Fibroblast of lung (primary cell): ENCODE results near the gene BLID. TPM values are rescaled to one million over a fixed set of nuclear protein-coding genes. Genes with fewer than 3 reads are reported as not detected.

Experiments used
- DNase-seq, 2 donors: peaks; one replicate each; pipeline versions ENCODE4 v3.0.0 to v3.0.0-alpha.2; 2010; ENCODE audit warnings: low read depth in 2 of 2
- H2AFZ ChIP-seq: 2 replicates; pipeline ENCODE4 v1.5.1; 2012; ENCODE audit warnings: low read length, control low read depth, inconsistent platforms
- H3K27ac ChIP-seq: 2 replicates; pipeline ENCODE4 v1.5.1; 2011; ENCODE audit warnings: low read length, control low read depth; ENCODE audit not compliant: insufficient read depth
- H3K27me3 ChIP-seq: 2 replicates; pipeline ENCODE4 v1.5.1; 2011; ENCODE audit warnings: mild to moderate bottlenecking, low read length; ENCODE audit not compliant: control insufficient read depth, insufficient read depth
- H3K36me3 ChIP-seq: 2 replicates; pipeline ENCODE4 v1.5.1; 2011; ENCODE audit warnings: low read length; ENCODE audit not compliant: control insufficient read depth, insufficient read depth
- H3K4me1 ChIP-seq: 2 replicates; pipeline ENCODE4 v1.5.1; 2011; ENCODE audit warnings: low read length; ENCODE audit not compliant: control insufficient read depth, insufficient read depth; ENCODE audit errors: extremely low read depth
- H3K4me2 ChIP-seq: 2 replicates; pipeline ENCODE4 v1.5.1; 2011; ENCODE audit warnings: low read length, control low read depth; ENCODE audit not compliant: insufficient read depth; ENCODE audit errors: extremely low read depth
- H3K4me3 ChIP-seq, 4 experiments: fragments of 200-600 bp in 1 of 4; sonication (generic) in 1 of 4; replicated peaks in 1 of 4; 2 replicates each; pipeline ENCODE4 v1.5.1; 2011 to 2016; ENCODE audit warnings: low read length in 4 of 4, low read depth in 3 of 4, mild to moderate bottlenecking in 3 of 4, control low read depth in 2 of 4, inconsistent platforms in 1 of 4, mixed read lengths in 1 of 4; ENCODE audit not compliant: insufficient read depth in 1 of 4; ENCODE audit errors: control extremely low read depth in 1 of 4
- H3K79me2 ChIP-seq: 2 replicates; pipeline ENCODE4 v1.5.1; 2012; ENCODE audit warnings: mild to moderate bottlenecking, low read length, inconsistent platforms; ENCODE audit not compliant: control insufficient read depth, insufficient read depth
- H3K9ac ChIP-seq: 2 replicates; pipeline ENCODE4 v1.5.1; 2011; ENCODE audit warnings: mild to moderate bottlenecking, low read length, control low read depth; ENCODE audit not compliant: insufficient read depth
- H3K9me3 ChIP-seq: 2 replicates; pipeline ENCODE4 v1.5.1; 2012; ENCODE audit warnings: low read depth, low read length; ENCODE audit not compliant: control insufficient read depth, insufficient read depth
- H4K20me1 ChIP-seq: 2 replicates; pipeline ENCODE4 v1.5.1; 2011; ENCODE audit warnings: low read length; ENCODE audit not compliant: control insufficient read depth, insufficient read depth; ENCODE audit errors: extremely low read depth
- CTCF ChIP-seq, 2 donors: IDR thresholded peaks in 1 of 2; conservative IDR thresholded peaks in 1 of 2; 1 replicate in 1 of 2; 2 replicates in 1 of 2; pipeline ENCODE4 v1.5.1; 2011 to 2012; ENCODE audit warnings: low read length in 2 of 2, control low read depth in 1 of 2, inconsistent platforms in 1 of 2, low read depth in 1 of 2, mild to moderate bottlenecking in 1 of 2
- EZH2 ChIP-seq: IDR thresholded peaks from 2 replicates; pipeline ENCODE4 v1.5.1; 2012; ENCODE audit warnings: low read length, control low read depth, mild to moderate bottlenecking; ENCODE audit errors: missing control alignments
- polyA plus RNA-seq, 2 donors: library from polyadenylated mRNA; depleted of rRNA in 1 of 2; stranded (reverse) in 1 of 2; unstranded in 1 of 2; fragments of >200 nt; gene quantifications; 2 replicates each; pipeline ENCODE4 v1.2.1, GENCODE V29; 2011 to 2012; ENCODE audit warnings: missing spikeins in 1 of 2
- total RNA-seq: library from RNA; depleted of rRNA; stranded (reverse); fragments of >200 nt; gene quantifications from 2 replicates; pipeline ENCODE4 v1.2.1, GENCODE V29; 2014

The BLID gene
- total and polyA plus RNA-seq, 2 donors (not counting 1 experiment from before 2014, with no cell fraction given): 0.32 to 7.9 TPM

- no peaks in the 10 kb centered on the region for H4K20me1 ChIP-seq
- peak overlapping the region; percentile 57 for H3K9ac ChIP-seq
- H3K36me3 ChIP-seq: peaks cover 6% of the 10 kb centered on the region
- peak overlapping the region; percentile 66 to 92 (median 78) for H3K4me3 ChIP-seq
- peaks cover 11% of the 10 kb centered on the region for H3K4me1 ChIP-seq
- no peak for TF ChIP-seq CTCF (conservative IDR thresholded peaks at IDR 0.05 in 1 of 2, IDR thresholded peaks at IDR 0.05 in 1 of 2; ENCODE audit: low read depth in 1 of 2, low read length in 2 of 2)
- TF ChIP-seq EZH2: no peak
- H3K79me2 ChIP-seq: peaks cover 97% of the 10 kb centered on the region
- no peaks in the 10 kb centered on the region for H3K27me3 ChIP-seq
- H3K4me2 ChIP-seq: peak overlapping the region; percentile 86
- no peaks in the 10 kb centered on the region for H3K9me3 ChIP-seq
- H3K27ac ChIP-seq: peak overlapping the region; percentile 79
- H2AFZ ChIP-seq: no peak overlapping the region
- peak; percentile 72 to 84 for DNase-seq
Measured at GRCh38 chr11:122100756-122101080, 15.3 kb downstream of the BLID start.

GRCh38 chr11:122100037-122100755, 15.8 kb downstream of the BLID start:
- Histone ChIP-seq H3K4me2 (peak overlapping the region; percentile 86), H3K36me3 (peaks cover 4% of the 10 kb centered on the region), H3K9ac (peak overlapping the region; percentile 57), H3K27me3 (no peaks in the 10 kb centered on the region), H3K4me1 (peaks cover 7% of the 10 kb centered on the region), H3K27ac (peak overlapping the region; percentile 79), H2AFZ (no peak overlapping the region), H3K4me3 (peak overlapping the region; percentile 66 to 92 (median 78)), H3K9me3 (no peaks in the 10 kb centered on the region), H3K79me2 (peaks cover 97% of the 10 kb centered on the region), H4K20me1 (no peaks in the 10 kb centered on the region)
- DNase-seq: peak; percentile 76 to 80
- TF ChIP-seq EZH2 (no peak), CTCF (conservative IDR thresholded peaks at IDR 0.05 in 1 of 2, IDR thresholded peaks at IDR 0.05 in 1 of 2; ENCODE audit: low read depth in 1 of 2, low read length in 2 of 2) (no peak)

- Histone ChIP-seq H3K9me3 (no peaks in the 10 kb centered on the region), H3K4me3 (peak overlapping the region; percentile 64 to 92 (median 78)), H3K9ac (peak overlapping the region; percentile 44), H4K20me1 (no peaks in the 10 kb centered on the region), H3K36me3 (peaks cover 4% of the 10 kb centered on the region), H3K4me1 (peaks cover 7% of the 10 kb centered on the region), H3K27ac (peak overlapping the region; percentile 68), H3K79me2 (peaks cover 98% of the 10 kb centered on the region), H2AFZ (no peak overlapping the region), H3K27me3 (no peaks in the 10 kb centered on the region), H3K4me2 (peak overlapping the region; percentile 39)
- peak; percentile 65 to 74 for DNase-seq
- no peak for TF ChIP-seq EZH2
- TF ChIP-seq CTCF (conservative IDR thresholded peaks at IDR 0.05 in 1 of 2, IDR thresholded peaks at IDR 0.05 in 1 of 2; ENCODE audit: low read depth in 1 of 2, low read length in 2 of 2): no peak
Measured at GRCh38 chr11:122099374-122100036, 16.5 kb downstream of the BLID start.
